Naive thymus-derived CD8-positive, alpha-beta T cell (primary cell): ENCODE data around the gene IKBKG. TPM values are rescaled to one million over a fixed set of nuclear protein-coding genes. Genes with fewer than 3 reads are reported as not detected.
"Not testable (repeated sequence)": the region's sequence is repeated elsewhere in the genome, so short reads cannot be mapped to it uniquely, and the experiment has no call there.

ENCODE experiments used
- ATAC-seq, 2 donors: fragments of 150-1000 bp; cut with Tn5 transposase in 1 of 2; sonication (Bioruptor Pico), chemical (Tn5 transposase) in 1 of 2; 1 replicate in 1 of 2; 2 replicates in 1 of 2; pipeline ENCODE4 v1.10.0; 2021; ENCODE audit warnings: mild to moderate bottlenecking in 2 of 2, moderate library complexity in 2 of 2
- POLR2A ChIA-PET: fragments of 350-600 bp; sonication (Branson Sonifier 250); formaldehyde crosslinking; loops from one replicate; lab custom pipeline; 2021; ENCODE audit warnings: antibody characterized with exemption; lab: Charles Lee
- DNase-seq, 10 donors: peaks; one replicate each; pipeline versions ENCODE4 v3.0.0 to v3.0.0-alpha.2; 2020 to 2022
- H3K27ac Mint-ChIP-seq, 10 donors: one replicate each; pipeline ENCODE4 v1.8.0; 2020 to 2022; ENCODE audit warnings: mild to moderate bottlenecking in 10 of 10, mixed read lengths in 10 of 10, moderate library complexity in 4 of 10, inconsistent platforms in 1 of 10
- H3K27me3 Mint-ChIP-seq, 5 donors: one replicate each; pipeline ENCODE4 v1.8.0; 2021 to 2022; ENCODE audit warnings: mixed read lengths in 5 of 5
- H3K36me3 Mint-ChIP-seq, 3 donors: one replicate each; pipeline ENCODE4 v1.8.0; 2020 to 2022; ENCODE audit warnings: mixed read lengths in 3 of 3, mild to moderate bottlenecking in 2 of 3, inconsistent platforms in 1 of 3
- H3K4me1 Mint-ChIP-seq, 4 donors: one replicate each; pipeline ENCODE4 v1.8.0; 2021 to 2022; ENCODE audit warnings: mixed read lengths in 4 of 4
- H3K4me3 Mint-ChIP-seq, 10 donors: one replicate each; pipeline ENCODE4 v1.8.0; 2020 to 2022; ENCODE audit warnings: mild to moderate bottlenecking in 10 of 10, mixed read lengths in 10 of 10, moderate library complexity in 6 of 10, inconsistent platforms in 1 of 10
- H3K9me3 Mint-ChIP-seq, 9 donors: one replicate each; pipeline ENCODE4 v1.8.0; 2020 to 2022; ENCODE audit warnings: mixed read lengths in 9 of 9, mild to moderate bottlenecking in 3 of 9, inconsistent platforms in 1 of 9, moderate library complexity in 1 of 9
- polyA plus RNA-seq, 3 donors: library from polyadenylated mRNA; unstranded; fragments of 300-500 nt; fragmentation: Illumina TruSeq; gene quantifications; one replicate each; pipeline ENCODE4 v1.2.3, GENCODE V29; 2021
- total RNA-seq, 8 experiments: library from RNA in 2 of 8; stranded (reverse) in 2 of 8; gene quantifications; one replicate each; pipeline ENCODE4 v1.2.3 and lab custom pipeline; 2021 to 2026

The IKBKG gene
- total and polyA plus RNA-seq, 5 experiments from 2014 or later = 18.4 to 48.2 (median 24.2) TPM

DNA sequence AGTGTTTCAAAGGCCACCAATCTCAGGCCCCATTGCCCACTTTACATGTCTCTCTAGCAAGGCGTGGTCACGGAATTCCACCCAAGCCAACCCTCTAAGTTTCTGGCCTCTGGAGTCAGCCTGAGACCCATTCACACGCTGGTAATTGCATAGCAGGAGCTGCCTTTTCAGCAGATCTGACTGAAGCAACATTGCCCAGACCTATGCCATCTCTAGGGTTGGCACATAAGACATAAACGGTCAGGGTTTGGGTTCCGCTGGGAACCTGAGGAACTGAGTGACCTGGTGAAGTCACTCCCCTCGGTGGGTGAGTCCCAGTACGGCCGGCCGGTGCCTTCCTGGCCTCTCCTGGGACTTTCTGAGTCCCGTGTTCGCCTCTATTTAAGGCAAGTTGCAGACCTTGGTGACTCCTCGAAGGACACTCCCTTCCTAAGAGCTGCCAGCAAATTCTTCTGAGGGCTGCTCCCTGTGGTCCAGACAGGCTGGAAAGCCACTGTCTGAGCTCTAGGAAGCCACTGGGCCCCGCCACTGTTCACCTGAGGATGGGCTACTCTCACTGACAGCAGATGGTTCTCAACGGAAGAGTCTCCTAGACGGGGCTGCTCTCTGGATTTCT lies 53.4 kb downstream of the IKBKG start:
- H3K27ac Mint-ChIP-seq = no peak overlapping the region
- H3K4me1 Mint-ChIP-seq = peaks cover 0 to 9% (median 4%) of the 10 kb centered on the region in 4 donors
- H3K4me3 Mint-ChIP-seq = no peak overlapping the region
- DNase-seq (no peak), ATAC-seq (no peak)
- H3K36me3 Mint-ChIP-seq = no peaks in the 10 kb centered on the region
- H3K27me3 Mint-ChIP-seq = peaks cover 0 to 2% (median 0%) of the 10 kb centered on the region in 5 donors
- POLR2A ChIA-PET = no interaction called here
- peaks cover 0 to 2% (median 0%) of the 10 kb centered on the region in 9 donors for H3K9me3 Mint-ChIP-seq

DNA sequence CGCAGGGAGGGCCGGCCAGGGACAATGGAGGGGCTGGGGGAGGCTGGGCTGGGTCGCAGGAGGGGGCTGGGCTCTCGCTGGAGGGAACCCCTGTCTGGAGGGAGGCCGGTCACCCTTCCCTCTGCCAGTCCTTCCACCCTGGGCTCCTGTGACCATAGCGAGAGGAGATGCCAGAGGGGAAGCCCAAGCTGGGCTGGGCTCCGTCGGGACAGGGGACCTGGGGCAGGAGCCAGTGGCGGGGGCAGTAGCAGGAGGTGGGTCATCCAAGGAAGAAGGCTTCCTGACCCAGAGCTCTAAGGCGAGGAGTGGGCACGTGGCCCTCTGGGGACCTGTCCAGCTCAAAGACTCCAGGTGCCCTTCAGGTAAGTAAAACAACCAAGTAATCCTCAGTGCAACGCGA lies 54.8 kb downstream of the IKBKG start:
- no peak overlapping the region for H3K4me3 Mint-ChIP-seq
- POLR2A ChIA-PET = no interaction called here
- H3K27me3 Mint-ChIP-seq = peaks cover 0 to 2% (median 0%) of the 10 kb centered on the region in 5 donors
- H3K4me1 Mint-ChIP-seq = peaks cover 3 to 9% (median 6%) of the 10 kb centered on the region in 4 donors
- no peak overlapping the region for H3K27ac Mint-ChIP-seq
- H3K36me3 Mint-ChIP-seq = no peaks in the 10 kb centered on the region
- ATAC-seq = no peak
- no peak for DNase-seq
- peaks cover 0 to under 1% (median 0%) of the 10 kb centered on the region in 9 donors for H3K9me3 Mint-ChIP-seq

DNA sequence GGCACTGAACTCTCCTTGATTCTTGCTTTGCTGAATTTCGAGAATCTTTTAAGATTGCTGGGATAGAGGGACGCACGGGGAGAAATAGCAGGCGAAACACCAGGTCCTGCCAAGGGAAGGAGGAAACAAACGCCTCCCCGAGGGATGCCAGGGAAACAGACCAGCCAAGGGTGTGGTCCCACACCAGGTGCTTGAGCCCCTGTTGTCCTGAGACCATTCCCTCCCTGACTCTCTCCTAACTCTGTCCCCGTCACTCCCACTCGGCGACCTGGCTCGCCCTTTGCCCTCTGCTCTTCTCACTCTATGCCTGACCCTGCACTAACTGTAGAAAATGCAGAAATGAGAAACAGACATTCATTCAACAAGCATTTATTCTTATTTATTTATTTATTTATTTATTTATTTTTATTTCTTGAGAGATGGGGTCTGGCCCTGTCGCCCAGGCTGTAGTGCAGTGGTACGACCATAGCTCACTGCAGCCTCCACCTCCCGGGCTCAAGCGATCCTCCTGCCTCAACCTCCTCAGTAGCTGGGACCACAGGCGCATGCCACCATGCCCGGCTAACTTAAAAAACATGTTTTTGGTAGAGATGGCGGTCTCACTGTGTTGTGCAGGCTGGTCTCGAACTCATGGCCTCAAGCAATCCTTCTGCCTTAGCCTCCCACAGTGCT lies 55.5 kb downstream of the IKBKG start:
- H3K27me3 Mint-ChIP-seq = peaks cover 0 to 2% (median 0%) of the 10 kb centered on the region in 5 donors
- H3K4me3 Mint-ChIP-seq = no peak overlapping the region
- no peaks in the 10 kb centered on the region for H3K36me3 Mint-ChIP-seq
- no peaks in the 10 kb centered on the region for H3K9me3 Mint-ChIP-seq
- POLR2A ChIA-PET = no interaction called here
- peaks cover 3 to 9% (median 6%) of the 10 kb centered on the region in 4 donors for H3K4me1 Mint-ChIP-seq
- no peak for ATAC-seq
- no peak overlapping the region for H3K27ac Mint-ChIP-seq
- DNase-seq = no peak

DNA sequence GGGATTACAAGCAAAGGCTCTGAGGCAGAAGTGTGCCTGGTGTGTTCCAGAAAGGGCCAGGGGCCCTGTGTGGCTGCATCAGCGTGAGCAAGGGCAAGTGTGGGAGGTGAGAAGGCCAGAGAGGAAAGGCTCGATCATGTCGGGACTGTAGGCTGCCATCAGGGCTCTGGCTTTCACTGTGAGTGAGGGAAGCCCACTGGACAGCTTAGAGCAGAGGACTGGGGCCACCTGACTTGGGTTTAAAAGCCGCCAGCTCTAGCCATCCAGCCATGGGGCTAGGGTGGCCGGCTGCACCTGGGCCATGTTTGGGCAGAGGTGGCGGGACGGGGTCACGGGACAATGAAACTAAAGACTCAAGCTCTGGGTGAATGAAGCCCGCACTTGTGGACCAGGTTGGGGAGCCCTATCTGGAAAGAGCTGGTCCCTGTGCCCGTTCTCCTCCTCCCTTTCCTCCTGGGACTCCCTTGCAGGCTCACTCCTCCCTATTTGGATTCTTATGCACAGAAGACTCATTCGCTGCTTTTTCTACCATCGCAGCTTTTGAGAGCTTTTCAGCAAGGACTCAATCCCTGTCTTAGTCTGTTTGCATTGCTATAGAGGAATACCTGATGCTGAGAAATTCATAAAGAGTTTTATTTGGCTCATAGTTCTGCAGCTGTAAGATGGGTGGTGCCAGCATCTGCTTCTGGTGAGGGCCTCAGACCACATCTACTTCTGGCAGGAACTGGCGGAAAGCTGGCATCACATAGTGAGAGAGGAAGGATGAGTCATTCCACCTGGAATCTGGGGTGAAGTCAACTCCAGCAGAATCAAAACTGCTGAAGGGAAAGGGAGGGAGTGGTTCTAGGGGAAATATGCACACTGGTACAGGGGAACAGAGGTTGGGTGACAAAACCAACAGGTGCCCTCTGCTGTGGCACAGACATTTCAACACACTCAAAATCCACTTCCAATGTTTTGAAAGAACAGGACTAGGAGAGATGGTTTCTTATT lies 56.3 kb downstream of the IKBKG start:
- no peak overlapping the region for H3K4me3 Mint-ChIP-seq
- H3K27ac Mint-ChIP-seq = peak overlapping the region in 1 of 10 donors; percentile 11
- no peak for ATAC-seq
- H3K36me3 Mint-ChIP-seq = no peaks in the 10 kb centered on the region
- POLR2A ChIA-PET = no interaction called here
- H3K27me3 Mint-ChIP-seq = peaks cover 0 to 2% (median 0%) of the 10 kb centered on the region in 5 donors
- peaks cover 3 to 9% (median 6%) of the 10 kb centered on the region in 4 donors for H3K4me1 Mint-ChIP-seq
- no peaks in the 10 kb centered on the region for H3K9me3 Mint-ChIP-seq
- no peak for DNase-seq

DNA sequence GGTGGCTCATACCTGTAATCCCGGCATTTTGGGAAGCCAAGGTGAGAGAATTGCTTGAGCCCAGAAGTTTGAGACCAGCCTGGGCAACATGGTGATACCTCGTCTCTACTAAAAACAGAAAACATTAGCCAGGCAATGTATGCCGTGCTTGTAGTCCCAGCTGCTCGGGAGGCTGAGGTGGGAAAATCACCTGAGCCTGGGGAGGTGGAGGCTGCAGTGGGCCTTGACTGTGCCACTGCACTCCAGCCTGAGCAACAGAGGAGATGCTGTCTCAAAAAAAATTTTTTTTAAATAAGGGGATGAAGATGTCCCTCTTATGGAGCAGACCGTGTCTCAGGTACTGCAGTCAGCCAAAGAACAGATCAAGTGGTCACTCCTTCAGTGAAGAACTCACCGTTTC lies 58.1 kb downstream of the IKBKG start:
- H3K4me3 Mint-ChIP-seq = no peak overlapping the region
- POLR2A ChIA-PET = no interaction called here
- ATAC-seq (no peak), DNase-seq (no peak)
- H3K27me3 Mint-ChIP-seq = peaks cover 0 to 2% (median 0%) of the 10 kb centered on the region in 5 donors
- no peak overlapping the region for H3K27ac Mint-ChIP-seq
- no peaks in the 10 kb centered on the region for H3K36me3 Mint-ChIP-seq
- H3K9me3 Mint-ChIP-seq = no peaks in the 10 kb centered on the region
- peaks cover 3 to 9% (median 6%) of the 10 kb centered on the region in 4 donors for H3K4me1 Mint-ChIP-seq

DNA sequence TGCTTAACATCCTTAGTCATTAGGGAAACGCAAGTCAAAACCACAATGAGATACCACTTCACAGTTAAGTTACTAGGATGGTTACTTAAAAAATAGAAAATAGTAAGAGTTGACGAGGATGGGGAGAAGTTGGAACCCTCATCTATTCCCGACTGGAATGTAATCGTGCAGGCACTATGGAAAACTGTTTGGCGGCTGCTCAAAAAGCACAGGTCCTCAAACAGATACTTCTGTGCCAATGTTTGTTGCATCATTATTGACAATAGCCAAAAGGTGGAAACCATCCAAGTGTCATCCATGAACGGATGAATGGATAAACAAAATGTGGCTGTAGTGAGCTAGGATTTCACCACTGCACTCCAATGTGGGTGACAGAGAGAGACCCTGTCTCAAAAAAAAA lies 60.0 kb downstream of the IKBKG start:
- POLR2A ChIA-PET = no interaction called here
- no peaks in the 10 kb centered on the region for H3K9me3 Mint-ChIP-seq
- H3K4me1 Mint-ChIP-seq = peaks cover 3 to 9% (median 6%) of the 10 kb centered on the region in 4 donors
- no peaks in the 10 kb centered on the region for H3K27me3 Mint-ChIP-seq
- H3K27ac Mint-ChIP-seq = no peak overlapping the region
- ATAC-seq = no peak
- no peak for DNase-seq
- no peak overlapping the region for H3K4me3 Mint-ChIP-seq
- no peaks in the 10 kb centered on the region for H3K36me3 Mint-ChIP-seq

DNA sequence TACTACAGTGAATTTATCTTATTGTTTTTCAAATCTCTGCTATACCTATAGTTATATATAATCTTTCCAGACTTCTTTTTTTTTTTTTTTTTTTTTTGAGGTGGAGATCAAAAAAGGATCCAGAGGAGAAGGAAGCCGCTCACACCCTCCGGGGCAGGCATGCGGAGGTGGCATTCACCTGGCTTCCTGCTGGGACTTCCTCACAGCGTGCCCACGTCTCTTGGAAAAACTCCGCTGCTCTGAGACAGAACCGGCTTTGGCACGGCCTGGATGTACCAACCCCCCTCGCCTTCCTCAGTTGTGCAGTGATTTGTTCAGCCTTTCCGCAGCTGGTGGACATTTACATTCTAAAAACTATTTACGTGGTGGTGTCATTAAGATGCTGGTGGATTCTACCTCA lies 60.6 kb downstream of the IKBKG start:
- H3K4me1 Mint-ChIP-seq, POLR2A ChIA-PET: not testable (repeated sequence)

DNA sequence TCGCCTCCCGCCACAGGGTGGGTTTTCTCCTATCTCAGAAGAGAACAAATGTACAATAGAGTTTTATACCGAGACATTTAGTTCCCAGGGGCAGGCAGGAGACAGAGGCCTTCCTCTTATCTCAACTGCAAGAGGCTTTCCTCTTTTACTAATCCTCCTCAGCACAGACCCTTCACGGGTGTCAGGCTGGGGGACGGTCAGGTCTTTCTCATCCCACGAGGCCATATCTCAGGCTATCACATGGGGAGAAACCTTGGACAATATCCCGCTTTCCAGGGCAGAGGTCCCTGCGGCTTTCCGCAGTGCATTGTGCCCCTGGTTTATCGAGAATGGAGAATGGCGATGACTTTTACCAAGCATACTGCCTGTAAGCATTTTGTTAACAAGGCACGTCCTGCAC lies 61.4 kb downstream of the IKBKG start:
- H3K4me1 Mint-ChIP-seq, H3K27me3 Mint-ChIP-seq, DNase-seq, H3K4me3 Mint-ChIP-seq, ATAC-seq, H3K36me3 Mint-ChIP-seq, H3K27ac Mint-ChIP-seq, H3K9me3 Mint-ChIP-seq, POLR2A ChIA-PET: not testable (repeated sequence)

More for the DNA sequence above, 60.6 kb downstream of the IKBKG start:
- not testable (repeated sequence) for DNase-seq, H3K27me3 Mint-ChIP-seq, H3K36me3 Mint-ChIP-seq, H3K27ac Mint-ChIP-seq, ATAC-seq, H3K9me3 Mint-ChIP-seq, H3K4me3 Mint-ChIP-seq

DNA sequence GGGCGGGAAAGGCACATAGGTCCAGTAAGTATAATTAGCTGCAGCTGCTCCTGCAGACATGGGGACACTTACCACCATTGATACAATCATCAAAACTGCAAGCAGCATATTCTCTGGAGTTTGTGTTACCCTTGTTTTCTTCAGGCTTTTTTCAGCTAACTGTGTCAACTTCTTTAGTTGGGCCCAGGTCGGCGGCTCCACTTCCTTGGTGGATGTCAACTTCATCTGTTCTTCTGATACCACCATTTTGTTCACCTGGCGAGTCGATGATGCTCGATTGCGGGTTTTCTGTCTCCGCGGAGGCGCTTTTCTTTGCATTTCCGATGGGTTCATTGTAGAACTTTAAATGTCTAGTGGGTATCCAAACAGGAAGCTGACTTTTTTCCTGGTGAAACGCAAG lies 63.7 kb downstream of the IKBKG start:
- ATAC-seq, POLR2A ChIA-PET, H3K27me3 Mint-ChIP-seq, H3K4me3 Mint-ChIP-seq, DNase-seq, H3K27ac Mint-ChIP-seq, H3K4me1 Mint-ChIP-seq, H3K36me3 Mint-ChIP-seq, H3K9me3 Mint-ChIP-seq: not testable (repeated sequence)

DNA sequence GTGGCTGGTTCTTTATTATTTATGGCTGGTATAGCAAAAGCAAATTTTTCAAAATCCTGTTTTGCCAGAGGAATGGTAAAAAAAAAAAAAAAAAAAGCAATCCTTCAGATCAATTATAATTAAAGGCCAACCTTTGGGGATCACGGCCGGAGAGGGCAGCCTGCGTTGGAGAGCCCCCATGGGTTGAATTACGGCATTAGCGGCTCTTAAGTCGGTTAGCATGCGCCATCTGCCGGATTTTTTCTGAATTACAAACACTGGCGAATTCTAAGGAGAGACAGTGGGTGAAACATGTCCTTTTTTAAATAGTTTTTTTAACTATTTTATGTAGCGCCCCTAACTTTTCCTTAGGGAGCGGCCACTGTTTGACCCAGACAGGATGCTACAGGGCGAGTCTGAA lies 66.2 kb downstream of the IKBKG start:
- H3K9me3 Mint-ChIP-seq, H3K4me3 Mint-ChIP-seq, H3K27me3 Mint-ChIP-seq, ATAC-seq, DNase-seq, H3K4me1 Mint-ChIP-seq, H3K27ac Mint-ChIP-seq, H3K36me3 Mint-ChIP-seq, POLR2A ChIA-PET: not testable (repeated sequence)
